ENCODE data around the gene ARHGAP26. TPM values are rescaled to one million over a fixed set of nuclear protein-coding genes. Genes with fewer than 3 reads are reported as not detected.

Gene ARHGAP26
- total RNA-seq, 4 donors from 2014 or later: 35.0 to 72.2 (median 44.0) TPM

- no peak for TF ChIP-seq CTCF (IDR thresholded peaks at IDR 0.05; ENCODE audit: low read depth)
Observed at GRCh38 chr5:143074414-143074996, 304.3 kb downstream of the ARHGAP26 start.

GRCh38 chr5:143076377-143076776 is 306.2 kb downstream of the ARHGAP26 start:
- TF ChIP-seq CTCF (IDR thresholded peaks at IDR 0.05; ENCODE audit: low read depth): no peak

DNA sequence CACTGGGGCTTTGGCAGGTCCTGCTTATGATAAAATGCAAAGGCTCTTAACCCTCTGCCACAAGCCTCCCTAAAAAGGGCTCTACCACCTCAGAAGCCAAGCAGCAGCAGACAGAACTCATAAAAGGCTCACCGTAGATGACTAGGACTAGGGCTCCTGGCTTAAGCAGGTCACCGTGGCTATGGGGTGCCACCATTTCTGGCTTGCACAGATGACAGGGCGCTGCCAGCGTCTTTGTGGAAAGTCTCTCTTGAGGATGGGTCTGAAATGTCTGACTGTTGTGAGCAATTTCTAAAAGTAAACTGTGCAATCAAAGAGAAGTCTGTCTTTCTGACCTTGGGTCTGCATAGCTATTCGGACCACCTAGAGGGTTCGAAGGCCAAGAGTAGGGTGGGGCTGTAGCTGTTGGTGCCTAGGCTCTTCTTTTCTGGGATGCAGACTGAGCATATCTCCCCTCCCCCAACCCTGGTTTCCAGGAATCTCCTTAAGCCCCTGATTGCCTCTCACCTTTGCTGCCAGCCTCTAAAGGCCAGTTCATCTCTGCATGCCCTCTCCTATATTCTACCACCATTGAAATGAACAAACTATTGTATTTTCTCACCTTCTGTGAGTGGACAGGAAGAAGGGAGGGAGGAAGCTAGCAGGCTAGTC is 307.4 kb downstream of the ARHGAP26 start:
- no peak for TF ChIP-seq CTCF (IDR thresholded peaks at IDR 0.05; ENCODE audit: low read depth)

DNA sequence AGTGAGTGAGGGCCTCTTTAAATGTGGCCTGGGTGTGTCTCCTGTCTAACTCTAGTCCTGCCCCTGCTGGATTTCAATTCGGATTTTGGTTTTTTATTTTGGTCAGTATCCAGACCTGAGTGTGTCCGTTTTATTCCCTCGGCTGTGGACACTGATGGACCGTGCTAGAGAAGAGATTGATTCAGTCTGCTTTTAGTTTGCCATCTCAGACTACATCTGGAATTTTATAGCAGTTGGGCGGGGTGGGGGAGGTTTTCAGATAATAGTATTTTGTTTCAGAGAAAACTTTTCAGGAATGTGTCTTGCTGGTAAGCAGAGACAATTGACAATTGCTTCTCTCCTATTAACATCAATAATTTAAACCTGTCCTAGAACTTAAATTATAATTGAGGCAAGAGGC is 308.1 kb downstream of the ARHGAP26 start:
- TF ChIP-seq CTCF (IDR thresholded peaks at IDR 0.05; ENCODE audit: low read depth): no peak

DNA sequence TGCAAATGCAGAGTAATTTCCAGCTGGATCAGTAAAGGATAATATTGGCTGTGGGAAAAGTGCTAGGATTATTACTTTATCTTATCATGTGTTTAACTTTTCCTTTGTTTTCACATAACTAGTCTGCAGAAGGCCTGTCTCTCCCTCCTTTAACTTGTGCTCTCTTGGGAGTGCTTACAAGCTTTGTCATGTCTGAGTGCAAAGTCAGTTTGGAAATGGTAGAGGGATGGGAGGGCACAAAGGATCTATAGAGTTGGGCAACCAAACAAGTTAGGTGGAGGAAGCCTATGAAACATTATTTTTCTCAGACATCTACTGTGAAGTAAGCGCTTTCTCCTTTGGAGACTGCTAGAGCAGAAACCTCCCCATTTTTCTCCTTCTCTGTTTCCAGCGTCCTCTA is 308.8 kb downstream of the ARHGAP26 start:
- TF ChIP-seq CTCF (IDR thresholded peaks at IDR 0.05; ENCODE audit: low read depth): no peak

GRCh38 chr5:143080407-143080806 is 310.2 kb downstream of the ARHGAP26 start:
- TF ChIP-seq CTCF (IDR thresholded peaks at IDR 0.05; ENCODE audit: low read depth): no peak

DNA sequence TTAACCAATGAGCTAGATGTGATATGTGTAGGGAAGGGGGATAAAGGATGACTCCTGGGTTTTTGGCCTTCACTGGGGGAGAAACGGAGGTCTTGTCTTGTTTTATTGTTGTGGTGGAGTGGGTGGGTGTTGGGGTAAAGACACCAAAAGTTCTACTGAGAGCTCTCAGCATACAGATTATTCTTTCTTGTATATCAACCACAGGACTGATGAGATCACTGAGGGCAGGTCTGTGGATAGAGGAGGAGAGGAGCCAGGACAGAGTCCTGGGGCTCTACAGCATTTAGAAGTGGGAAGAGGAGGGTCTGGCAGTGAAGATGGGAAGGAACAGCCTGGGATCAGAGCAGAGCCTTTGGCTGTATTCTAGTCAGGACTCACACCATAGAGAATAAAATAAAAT is 310.8 kb downstream of the ARHGAP26 start:
- no peak for TF ChIP-seq CTCF (IDR thresholded peaks at IDR 0.05; ENCODE audit: low read depth)
